SK-MEL-5 (cell line): ENCODE measurements around the gene SET. TPM values are rescaled to one million over a fixed set of nuclear protein-coding genes. Genes with fewer than 3 reads are reported as not detected.

Source experiments
- DNase-seq: peaks from one replicate; pipeline ENCODE4 v3.0.0-alpha.2; 2016; ENCODE audit warnings: low read depth, low spot score
- in situ Hi-C: cut with HindIII; loops from 2 replicates; pipeline ENCODE4 v1.10.0; 2016; ENCODE audit warnings: low sequenced_read_pairs, high pct_unique_total_duplicates, low pct_unique_long_range_greater_than_20kb
- total RNA-seq: library from RNA; depleted of rRNA; stranded (reverse); fragments of >200 nt; shearing (Covaris generic); gene quantifications from 2 replicates; pipeline ENCODE4 v1.2.3, GENCODE V29; 2014

The SET gene
- total RNA-seq, 1 experiment from 2014 or later: 797 TPM

- DNase-seq: no peak
- in situ Hi-C loops: no loop called here
Observed at GRCh38 chr9:128722380-128723351, 33.6 kb downstream of the SET start.

- DNase-seq: no peak
- in situ Hi-C loops: no loop called here
Observed at GRCh38 chr9:128723352-128723865, 34.4 kb downstream of the SET start.

- in situ Hi-C loops: no loop called here
Observed at GRCh38 chr9:128723866-128724743, 35.1 kb downstream of the SET start, which contains the start of gene ZDHHC12. Gene ZDHHC12, minus strand, starts transcription at chr9:128724127. Its CDS starts 34 bp downstream, at chr9:128724093.

GRCh38 chr9:128724744-128725211 lies 35.8 kb downstream of the SET start:
- DNase-seq: peak; percentile 79
- in situ Hi-C loops: no loop called here

More at GRCh38 chr9:128723866-128724743, 35.1 kb downstream of the SET start, which contains the start of gene ZDHHC12:
- peak; percentile 97 for DNase-seq

- in situ Hi-C loops: no loop called here
- no peak for DNase-seq
Observed at GRCh38 chr9:128727640-128728248, 38.7 kb downstream of the SET start.

GRCh38 chr9:128728298-128728697 lies 39.3 kb downstream of the SET start:
- in situ Hi-C loops: no loop called here
- no peak for DNase-seq

GRCh38 chr9:128729302-128729701 lies 40.3 kb downstream of the SET start:
- in situ Hi-C loops: no loop called here
- no peak for DNase-seq

- DNase-seq: no peak
- in situ Hi-C loops: no loop called here
Observed at GRCh38 chr9:128729766-128730517, 40.9 kb downstream of the SET start.

GRCh38 chr9:128731093-128731492 lies 42.1 kb downstream of the SET start:
- in situ Hi-C loops: no loop called here
- DNase-seq: no peak

- in situ Hi-C loops: no loop called here
- no peak for DNase-seq
Observed at GRCh38 chr9:128731691-128732090, 42.7 kb downstream of the SET start.

- no peak for DNase-seq
- in situ Hi-C loops: no loop called here
Observed at GRCh38 chr9:128732576-128732975, 43.6 kb downstream of the SET start.

GRCh38 chr9:128733256-128733655 lies 44.2 kb downstream of the SET start:
- DNase-seq: peak; percentile 96
- in situ Hi-C loops: no loop called here

GRCh38 chr9:128735373-128735772 lies 46.4 kb downstream of the SET start:
- in situ Hi-C loops: no loop called here
- DNase-seq: no peak

GRCh38 chr9:128742401-128742800 lies 53.4 kb downstream of the SET start:
- in situ Hi-C loops: no loop called here

GRCh38 chr9:128743421-128743820 lies 54.4 kb downstream of the SET start:
- DNase-seq: no peak
- in situ Hi-C loops: no loop called here

More at GRCh38 chr9:128742401-128742800, 53.4 kb downstream of the SET start:
- DNase-seq: no peak
